GM18505 (cell line): Measurements from ENCODE around the gene SCO1.

Source experiments
- ATAC-seq: cut with Tn5 transposase; IDR thresholded peaks from one replicate; pipeline ENCODE4 v1.9.1; 2021; ENCODE audit not compliant: unreplicated experiment
- POLR2A ChIP-seq: IDR thresholded peaks from 4 replicates; pipeline ENCODE4 v1.6.1; 2011; ENCODE audit warnings: borderline replicate concordance; ENCODE audit not compliant: insufficient read depth, insufficient read length; ENCODE audit errors: extremely low read depth

SCO1 gene

GRCh38 chr17:10624969-10625368, 72.4 kb downstream of the SCO1 start:
- no peak for TF ChIP-seq POLR2A
- no peak for ATAC-seq

GRCh38 chr17:10623737-10624338, 73.5 kb downstream of the SCO1 start:
- no peak for TF ChIP-seq POLR2A
- ATAC-seq: no peak

- no peak for TF ChIP-seq POLR2A
These were observed 74.5 kb downstream of the SCO1 start for GRCh38 chr17:10622617-10623485.

More at GRCh38 chr17:10622617-10623485, 74.5 kb downstream of the SCO1 start:
- ATAC-seq: no peak
